ENCODE measurements around the gene CELA2A. TPM values are rescaled to one million over a fixed set of nuclear protein-coding genes. Genes with fewer than 3 reads are reported as not detected.

The CELA2A gene
- total RNA-seq, 2 experiments from 2014 or later = not detected

- H3K27ac Mint-ChIP-seq = no peak overlapping the region
- H3K4me3 ChIP-seq (ENCODE audit: low read length) = no peak overlapping the region
- H3K36me3 ChIP-seq (ENCODE audit: insufficient read depth, low read length) = peaks cover 10% of the 10 kb centered on the region
- no peaks in the 10 kb centered on the region for H3K9me3 ChIP-seq (ENCODE audit: control insufficient read depth in 1 of 2, insufficient read depth in 1 of 2, low read length in 2 of 2)
- DNase-seq (peak in 1 of 14 experiments; percentile 52), ATAC-seq (ENCODE audit: poor library complexity) (no peak)
- no peaks in the 10 kb centered on the region for H3K27me3 Mint-ChIP-seq
- no peaks in the 10 kb centered on the region for H3K27me3 ChIP-seq (ENCODE audit: control insufficient read depth in 1 of 2, insufficient read depth in 2 of 2, low read length in 2 of 2)
- intact Hi-C loops (cut with DNase I, micrococcal nuclease) = no loop called here
- no peaks in the 10 kb centered on the region for H3K36me3 Mint-ChIP-seq (ENCODE audit: low read depth)
- H3K4me1 Mint-ChIP-seq (ENCODE audit: low read depth) = no peaks in the 10 kb centered on the region
- ChIA-PET CTCF (interaction anchor here (0.6 kb wide), 1 partner anchor 12 kb away, joined by 3 read pairs; no protein-coding TSS in a partner anchor), POLR2A (no interaction called here)
- peaks cover 6% of the 10 kb centered on the region for H3K4me1 ChIP-seq (ENCODE audit: insufficient read depth, low read length)
- no peak overlapping the region for H3K27ac ChIP-seq (ENCODE audit: low read depth in 1 of 2, low read length in 2 of 2)
- H3K4me3 Mint-ChIP-seq = no peak overlapping the region
- no peaks in the 10 kb centered on the region for H3K9me3 Mint-ChIP-seq
- TF ChIP-seq CTCF (IDR thresholded peaks at IDR 0.05) = no peak
These were observed 21.1 kb upstream of the CELA2A start for GRCh38 chr1:15435239-15436077.

DNA sequence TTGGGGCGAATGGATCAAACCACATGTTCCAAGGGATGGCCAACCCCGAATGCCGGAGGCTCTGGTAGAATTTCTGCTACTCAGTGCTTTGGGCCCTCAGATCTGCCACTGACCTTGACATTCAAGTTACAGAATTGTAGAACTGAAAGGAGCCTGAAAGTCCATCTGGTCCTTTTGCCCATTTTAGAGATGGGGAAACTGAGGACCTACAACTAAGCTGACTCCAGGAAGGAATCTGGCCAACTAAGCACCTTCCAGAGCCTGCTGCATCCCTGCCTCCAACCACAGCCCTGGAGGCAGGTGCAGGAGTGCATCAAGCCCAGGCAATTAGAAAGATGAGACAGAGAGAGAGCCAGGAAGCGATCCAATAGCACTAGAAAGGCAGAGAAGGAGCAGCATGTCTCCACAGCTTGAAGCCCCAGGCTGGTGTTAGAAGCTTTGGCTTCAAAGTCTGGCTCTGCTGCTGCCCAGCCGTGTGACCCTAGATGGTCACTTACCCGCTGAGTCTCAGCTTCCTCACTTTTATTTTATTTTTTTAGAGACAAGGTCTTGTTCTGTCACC is 19.6 kb upstream of the CELA2A start:
- H3K27me3 Mint-ChIP-seq = no peaks in the 10 kb centered on the region
- no peak overlapping the region for H3K4me3 Mint-ChIP-seq
- H3K27ac Mint-ChIP-seq = no peak overlapping the region
- no peaks in the 10 kb centered on the region for H3K4me1 Mint-ChIP-seq (ENCODE audit: low read depth)
- ATAC-seq (ENCODE audit: poor library complexity) = no peak
- H3K9me3 Mint-ChIP-seq = no peaks in the 10 kb centered on the region
- intact Hi-C loops (cut with DNase I, micrococcal nuclease) = no loop called here
- peak in 1 of 14 experiments; percentile 21 for DNase-seq
- POLR2A ChIA-PET = interaction anchor here (0.9 kb wide), 1 partner anchor 113 kb away, joined by 3 read pairs; no protein-coding TSS in a partner anchor
- CTCF ChIA-PET = no interaction called here
- no peaks in the 10 kb centered on the region for H3K9me3 ChIP-seq (ENCODE audit: control insufficient read depth in 1 of 2, insufficient read depth in 1 of 2, low read length in 2 of 2)
- no peak overlapping the region for H3K27ac ChIP-seq (ENCODE audit: low read depth in 1 of 2, low read length in 2 of 2)
- no peaks in the 10 kb centered on the region for H3K36me3 ChIP-seq (ENCODE audit: insufficient read depth, low read length)
- TF ChIP-seq CTCF (IDR thresholded peaks at IDR 0.05) = no peak
- no peaks in the 10 kb centered on the region for H3K27me3 ChIP-seq (ENCODE audit: control insufficient read depth in 1 of 2, insufficient read depth in 2 of 2, low read length in 2 of 2)
- no peak overlapping the region for H3K4me3 ChIP-seq (ENCODE audit: low read length)
- no peaks in the 10 kb centered on the region for H3K4me1 ChIP-seq (ENCODE audit: insufficient read depth, low read length)
- H3K36me3 Mint-ChIP-seq (ENCODE audit: low read depth) = no peaks in the 10 kb centered on the region

DNA sequence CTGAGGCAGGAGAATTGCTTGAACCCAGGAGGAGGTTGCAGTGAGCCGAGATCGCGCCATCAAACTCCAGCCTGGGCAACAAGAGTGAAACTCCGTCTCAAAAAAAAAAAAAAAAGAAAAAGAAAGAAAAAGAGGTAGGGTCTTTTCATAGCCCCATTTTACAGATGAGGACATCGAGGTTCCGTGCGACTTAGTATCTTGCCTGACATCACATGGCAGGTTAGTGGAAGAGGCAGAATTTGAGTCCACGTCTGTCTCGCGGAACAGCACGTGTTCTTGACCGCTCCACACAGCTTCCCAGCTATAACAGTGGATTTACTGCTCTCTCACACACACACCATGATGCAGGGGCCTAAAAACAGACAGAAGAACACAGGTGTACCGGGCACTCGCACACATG is 17.2 kb upstream of the CELA2A start:
- intact Hi-C loops (cut with DNase I, micrococcal nuclease) = no loop called here
- no peaks in the 10 kb centered on the region for H3K36me3 Mint-ChIP-seq (ENCODE audit: low read depth)
- H3K9me3 Mint-ChIP-seq = no peaks in the 10 kb centered on the region
- no peak overlapping the region for H3K27ac Mint-ChIP-seq
- H3K4me1 ChIP-seq (ENCODE audit: insufficient read depth, low read length) = no peaks in the 10 kb centered on the region
- H3K27me3 Mint-ChIP-seq = no peaks in the 10 kb centered on the region
- H3K4me3 ChIP-seq (ENCODE audit: low read length) = no peak overlapping the region
- no peaks in the 10 kb centered on the region for H3K36me3 ChIP-seq (ENCODE audit: insufficient read depth, low read length)
- H3K27ac ChIP-seq (ENCODE audit: low read depth in 1 of 2, low read length in 2 of 2) = no peak overlapping the region
- peak in 1 of 14 experiments; percentile 20 for DNase-seq
- ChIA-PET POLR2A (no interaction called here), CTCF (no interaction called here)
- TF ChIP-seq CTCF (IDR thresholded peaks at IDR 0.05) = no peak
- no peaks in the 10 kb centered on the region for H3K9me3 ChIP-seq (ENCODE audit: control insufficient read depth in 1 of 2, insufficient read depth in 1 of 2, low read length in 2 of 2)
- no peak overlapping the region for H3K4me3 Mint-ChIP-seq
- H3K4me1 Mint-ChIP-seq (ENCODE audit: low read depth) = no peaks in the 10 kb centered on the region
- no peak for ATAC-seq (ENCODE audit: poor library complexity)
- H3K27me3 ChIP-seq (ENCODE audit: control insufficient read depth in 1 of 2, insufficient read depth in 2 of 2, low read length in 2 of 2) = no peaks in the 10 kb centered on the region

Data from CD4-positive, alpha-beta T cell (primary cell).